NT2/D1 (cell line): ENCODE data around the gene CALU.
A peak's percentile ranks its signal among the peaks of the same experiment; 100 is the strongest.

Experiments used
- DNase-seq: peaks from one replicate; pipeline ENCODE4 v3.0.0-alpha.2; 2011; ENCODE audit warnings: low read depth, low spot score
- H3K27me3 ChIP-seq: 2 replicates; pipeline ENCODE4 v1.6.0; 2011; ENCODE audit warnings: mild to moderate bottlenecking; ENCODE audit not compliant: insufficient read length, insufficient read depth
- H3K36me3 ChIP-seq: 2 replicates; pipeline ENCODE4 v1.6.1; 2011; ENCODE audit warnings: mild to moderate bottlenecking, low read length, mixed read lengths; ENCODE audit not compliant: insufficient read depth, insufficient read length
- H3K4me1 ChIP-seq: 2 replicates; pipeline ENCODE4 v1.5.1; 2011; ENCODE audit not compliant: insufficient read depth, insufficient read length
- H3K4me3 ChIP-seq: 2 replicates; pipeline ENCODE4 v1.5.1; 2011; ENCODE audit warnings: low read depth; ENCODE audit not compliant: insufficient read length
- H3K9ac ChIP-seq: 2 replicates; pipeline ENCODE4 v1.6.0; 2011; ENCODE audit warnings: low read depth; ENCODE audit not compliant: insufficient read length
- H3K9me3 ChIP-seq: 2 replicates; pipeline ENCODE4 v1.5.1; 2011; ENCODE audit warnings: mild to moderate bottlenecking, low read length; ENCODE audit not compliant: insufficient read depth
- SUZ12 ChIP-seq: IDR thresholded peaks from 2 replicates; pipeline ENCODE4 v1.6.1; 2011; ENCODE audit not compliant: insufficient read length, insufficient read depth; ENCODE audit errors: extremely low read depth
- YY1 ChIP-seq: IDR thresholded peaks from 2 replicates; pipeline ENCODE4 v1.6.1; 2011; ENCODE audit not compliant: insufficient read length, insufficient read depth
- ZNF274 ChIP-seq: IDR thresholded peaks from 2 replicates; pipeline ENCODE4 v1.6.1; 2011; ENCODE audit warnings: mild to moderate bottlenecking, low read depth, low read length

CALU gene

GRCh38 chr7:128739048-128739962, at the start of gene CALU:
Gene CALU, plus strand, starts transcription at chr7:128739359. Its CDS starts 9,225 bp downstream, at chr7:128748584.
- Histone ChIP-seq H3K9me3 (no peaks in the 10 kb centered on the region), H3K36me3 (peaks cover 5% of the 10 kb centered on the region), H3K27me3 (no peaks in the 10 kb centered on the region), H3K4me1 (no peaks in the 10 kb centered on the region), H3K4me3 (peak within 1 kb of the TSS; percentile 95), H3K9ac (peak within 1 kb of the TSS; percentile 95)
- peak; percentile 87 for DNase-seq
- TF ChIP-seq ZNF274 (no peak), SUZ12 (no peak), YY1 (no peak)

GRCh38 chr7:128691227-128691626, 47.9 kb upstream of the CALU start:
- DNase-seq, result no peak
- Histone ChIP-seq H3K9ac (no peak overlapping the region), H3K9me3 (no peaks in the 10 kb centered on the region; the same call in 1 of the 2 replicates), H3K36me3 (no peaks in the 10 kb centered on the region), H3K27me3 (no peaks in the 10 kb centered on the region), H3K4me1 (no peaks in the 10 kb centered on the region), H3K4me3 (no peak overlapping the region)
- no peak for TF ChIP-seq SUZ12
- TF ChIP-seq ZNF274, result no peak
- TF ChIP-seq YY1, result no peak

GRCh38 chr7:128692623-128693270, 46.4 kb upstream of the CALU start:
- TF ChIP-seq ZNF274 (no peak), YY1 (no peak), SUZ12 (no peak)
- no peak overlapping the region for H3K9ac ChIP-seq
- H3K4me3 ChIP-seq, result no peak overlapping the region
- H3K4me1 ChIP-seq, result no peaks in the 10 kb centered on the region
- H3K9me3 ChIP-seq, result no peaks in the 10 kb centered on the region; the same call in 1 of the 2 replicates
- no peak for DNase-seq
- no peaks in the 10 kb centered on the region for H3K36me3 ChIP-seq
- H3K27me3 ChIP-seq, result no peaks in the 10 kb centered on the region

GRCh38 chr7:128693373-128694015, 45.7 kb upstream of the CALU start:
- Histone ChIP-seq H3K27me3 (no peaks in the 10 kb centered on the region), H3K4me1 (peaks cover 3% of the 10 kb centered on the region), H3K4me3 (no peak overlapping the region), H3K36me3 (no peaks in the 10 kb centered on the region), H3K9me3 (no peaks in the 10 kb centered on the region; the same call in 1 of the 2 replicates), H3K9ac (no peak overlapping the region)
- no peak for DNase-seq
- TF ChIP-seq ZNF274 (no peak), YY1 (no peak), SUZ12 (no peak)

- Histone ChIP-seq H3K27me3 (no peaks in the 10 kb centered on the region), H3K4me1 (peaks cover 3% of the 10 kb centered on the region), H3K4me3 (no peak overlapping the region), H3K9me3 (no peaks in the 10 kb centered on the region), H3K36me3 (no peaks in the 10 kb centered on the region), H3K9ac (no peak overlapping the region)
- no peak for TF ChIP-seq ZNF274
- TF ChIP-seq SUZ12, result no peak
- no peak for TF ChIP-seq YY1
- DNase-seq, result no peak
Observed at GRCh38 chr7:128694738-128695137, 44.4 kb upstream of the CALU start.

- Histone ChIP-seq H3K9me3 (peaks cover 8% of the 10 kb centered on the region), H3K9ac (no peak overlapping the region), H3K27me3 (no peaks in the 10 kb centered on the region), H3K36me3 (no peaks in the 10 kb centered on the region), H3K4me3 (no peak overlapping the region), H3K4me1 (peaks cover 3% of the 10 kb centered on the region)
- DNase-seq, result no peak
- TF ChIP-seq SUZ12 (no peak), ZNF274 (no peak), YY1 (no peak)
Observed at GRCh38 chr7:128697302-128697905, 41.8 kb upstream of the CALU start.
